ENCODE data around the gene WASF2.
"Not testable (repeated sequence)": the region's sequence is repeated elsewhere in the genome, so short reads cannot be mapped to it uniquely, and the experiment has no call there.

The WASF2 gene

GRCh38 chr1:27418326-27419185, 71.4 kb downstream of the WASF2 start:
- DNase-seq (ENCODE audit: low read depth, low spot score): no peak

- no peak for DNase-seq (ENCODE audit: low read depth, low spot score)
Measured at GRCh38 chr1:27417713-27418112, 72.3 kb downstream of the WASF2 start.

- DNase-seq (ENCODE audit: low read depth, low spot score): no peak
Measured at GRCh38 chr1:27416387-27417111, 73.4 kb downstream of the WASF2 start.

GRCh38 chr1:27414091-27414490, 75.9 kb downstream of the WASF2 start:
- no peak for DNase-seq (ENCODE audit: low read depth, low spot score)

- DNase-seq (ENCODE audit: low read depth, low spot score): no peak
Measured at GRCh38 chr1:27413004-27413403, 77.0 kb downstream of the WASF2 start.

- DNase-seq (ENCODE audit: low read depth, low spot score): no peak
Measured at GRCh38 chr1:27412502-27412901, 77.5 kb downstream of the WASF2 start.

GRCh38 chr1:27410709-27411108, 79.3 kb downstream of the WASF2 start:
- DNase-seq (ENCODE audit: low read depth, low spot score): no peak

GRCh38 chr1:27409669-27410068, 80.3 kb downstream of the WASF2 start:
- no peak for DNase-seq (ENCODE audit: low read depth, low spot score)

GRCh38 chr1:27408151-27408550, 81.8 kb downstream of the WASF2 start:
- DNase-seq (ENCODE audit: low read depth, low spot score): no peak

- DNase-seq (ENCODE audit: low read depth, low spot score): not testable (repeated sequence)
Measured at GRCh38 chr1:27406791-27407190, 83.2 kb downstream of the WASF2 start.

- no peak for DNase-seq (ENCODE audit: low read depth, low spot score)
Measured at GRCh38 chr1:27406362-27406680, 83.6 kb downstream of the WASF2 start.

- not testable (repeated sequence) for DNase-seq (ENCODE audit: low read depth, low spot score)
Measured at GRCh38 chr1:27405598-27406361, 84.2 kb downstream of the WASF2 start.

GRCh38 chr1:27405074-27405473, 84.9 kb downstream of the WASF2 start:
- no peak for DNase-seq (ENCODE audit: low read depth, low spot score)

GRCh38 chr1:27403931-27404330, 86.0 kb downstream of the WASF2 start:
- DNase-seq (ENCODE audit: low read depth, low spot score): no peak

- DNase-seq (ENCODE audit: low read depth, low spot score): no peak
Measured at GRCh38 chr1:27403065-27403726, 86.8 kb downstream of the WASF2 start.

- DNase-seq (ENCODE audit: low read depth, low spot score): no peak
Measured at GRCh38 chr1:27402349-27402754, 87.6 kb downstream of the WASF2 start.

GRCh38 chr1:27400963-27401341, 89.0 kb downstream of the WASF2 start:
- DNase-seq (ENCODE audit: low read depth, low spot score): no peak

GRCh38 chr1:27400082-27400962, 89.6 kb downstream of the WASF2 start:
- DNase-seq (ENCODE audit: low read depth, low spot score): no peak

- no peak for DNase-seq (ENCODE audit: low read depth, low spot score)
Measured at GRCh38 chr1:27399251-27400025, 90.5 kb downstream of the WASF2 start.
